IMR-90 (cell line): ENCODE data around the gene MAP3K8. TPM values are rescaled to one million over a fixed set of nuclear protein-coding genes. Genes with fewer than 3 reads are reported as not detected.

Experiments
- ATAC-seq: fragments of 200-7000 bp; cut with Tn5 transposase; 2 replicates; pipeline ENCODE4 v1.9.1; 2020; ENCODE audit warnings: low read depth, mild to moderate bottlenecking, moderate library complexity
- BruUV-seq: library from RNA; stranded (reverse); fragments of 400-500 nt; replicated peaks from 2 replicates; lab custom pipeline; 2021; lab: Mats Ljungman, UMichigan
- CTCF ChIA-PET: fragments of 300-600 bp; formaldehyde crosslinking; extraction: SDS; loops from one replicate; lab custom pipeline; 2021; ENCODE audit warnings: antibody characterized with exemption; lab: Yijun Ruan, JAX
- POLR2A ChIA-PET: fragments of 300-600 bp; sonication (Branson Sonifier 250); formaldehyde crosslinking; loops from one replicate; lab custom pipeline; 2022; ENCODE audit warnings: antibody characterized with exemption; ENCODE audit not compliant: unreplicated experiment; lab: Charles Lee
- DNase-seq: peaks from one replicate; pipeline ENCODE4 v3.0.0; 2013
- H2AFZ ChIP-seq: replicated peaks from 2 replicates; pipeline ENCODE3; 2013; ENCODE audit warnings: low read length, mild to moderate bottlenecking; ENCODE audit not compliant: poor library complexity
- H2AK5ac ChIP-seq: 2 replicates; pipeline ENCODE4 v1.6.1; 2013; ENCODE audit warnings: low read depth, low read length, inconsistent platforms
- H2AK9ac ChIP-seq: replicated peaks from 2 replicates; pipeline ENCODE3; 2013; ENCODE audit warnings: mild to moderate bottlenecking, low read depth, low read length, moderate library complexity; ENCODE audit not compliant: poor library complexity
- H2BK120ac ChIP-seq: 2 replicates; pipeline ENCODE4 v1.6.1; 2013; ENCODE audit warnings: low read depth, low read length, inconsistent platforms
- H2BK15ac ChIP-seq: 3 replicates; pipeline ENCODE4 v1.6.1; 2013; ENCODE audit warnings: low read depth, low read length, inconsistent platforms
- H2BK20ac ChIP-seq: 2 replicates; pipeline ENCODE4 v1.6.1; 2013; ENCODE audit warnings: low read depth, mild to moderate bottlenecking, inconsistent platforms, low read length, moderate library complexity
- H2BK5ac ChIP-seq: 2 replicates; pipeline ENCODE4 v1.6.1; 2013; ENCODE audit warnings: mild to moderate bottlenecking, low read depth, low read length, inconsistent platforms; ENCODE audit not compliant: poor library complexity, severe bottlenecking
- H3K14ac ChIP-seq: replicated peaks from 2 replicates; pipeline ENCODE4 v1.6.1; 2013; ENCODE audit warnings: low read depth, low read length, inconsistent platforms
- H3K18ac ChIP-seq: 2 replicates; pipeline ENCODE4 v1.6.1; 2013; ENCODE audit warnings: low read depth, low read length, control low read depth
- H3K23ac ChIP-seq: 2 replicates; pipeline ENCODE4 v1.6.1; 2013; ENCODE audit warnings: low read depth, low read length, inconsistent platforms
- H3K27ac ChIP-seq: 2 replicates; pipeline ENCODE4 v1.5.1; 2013; ENCODE audit warnings: mild to moderate bottlenecking, control low read depth, low read length; ENCODE audit not compliant: insufficient read depth
- H3K27me3 ChIP-seq: 2 replicates; pipeline ENCODE4 v1.6.1; 2013; ENCODE audit warnings: low read length; ENCODE audit not compliant: control insufficient read depth, insufficient read depth
- H3K36me3 ChIP-seq: 2 replicates; pipeline ENCODE4 v1.6.1; 2013; ENCODE audit warnings: low read length, mixed read lengths; ENCODE audit not compliant: control insufficient read depth, insufficient read depth
- H3K4ac ChIP-seq: 2 replicates; pipeline ENCODE4 v1.6.1; 2013; ENCODE audit warnings: low read depth, low read length, inconsistent platforms
- H3K4me1 ChIP-seq: 2 replicates; pipeline ENCODE4 v1.6.1; 2013; ENCODE audit warnings: low read length, mixed read lengths; ENCODE audit not compliant: control insufficient read depth, insufficient read depth
- H3K4me2 ChIP-seq: 2 replicates; pipeline ENCODE4 v1.6.1; 2013; ENCODE audit warnings: low read depth, mild to moderate bottlenecking, control low read depth, low read length, moderate library complexity
- H3K4me3 ChIP-seq: 2 replicates; pipeline ENCODE4 v1.5.1; 2013; ENCODE audit warnings: low read depth, mild to moderate bottlenecking, control low read depth, low read length, moderate library complexity; ENCODE audit not compliant: insufficient read depth
- H3K56ac ChIP-seq: 2 replicates; pipeline ENCODE4 v1.6.1; 2013; ENCODE audit warnings: low read length, inconsistent platforms; ENCODE audit not compliant: insufficient read depth; ENCODE audit errors: extremely low read depth
- H3K79me1 ChIP-seq, 2 experiments: 2 replicates each; pipeline ENCODE4 v1.6.1; 2013; ENCODE audit warnings: low read length in 2 of 2, inconsistent platforms in 1 of 2, low read depth in 1 of 2
- H3K9ac ChIP-seq: 2 replicates; pipeline ENCODE4 v1.6.1; 2013; ENCODE audit warnings: low read depth, low read length, control low read depth
- H3K9me1 ChIP-seq: 2 replicates; pipeline ENCODE4 v1.6.1; 2013; ENCODE audit warnings: low read length, inconsistent platforms; ENCODE audit not compliant: insufficient read depth
- H3K9me3 ChIP-seq: 2 replicates; pipeline ENCODE4 v1.6.1; 2013; ENCODE audit warnings: low read length; ENCODE audit not compliant: control insufficient read depth, insufficient read depth
- H4K20me1 ChIP-seq: 2 replicates; pipeline ENCODE4 v1.6.1; 2013; ENCODE audit warnings: low read length, inconsistent platforms; ENCODE audit not compliant: insufficient read depth
- H4K5ac ChIP-seq: 2 replicates; pipeline ENCODE4 v1.6.1; 2013; ENCODE audit warnings: mild to moderate bottlenecking, low read depth, low read length, control low read depth
- H4K8ac ChIP-seq, 2 experiments: 2 replicates each; pipeline ENCODE4 v1.6.1; 2013; ENCODE audit warnings: low read depth in 2 of 2, low read length in 2 of 2, control low read depth in 1 of 2, inconsistent platforms in 1 of 2
- H4K91ac ChIP-seq: 2 replicates; pipeline ENCODE4 v1.6.1; 2013; ENCODE audit warnings: low read depth, low read length, inconsistent platforms; ENCODE audit not compliant: insufficient read depth
- CEBPB ChIP-seq: IDR thresholded peaks from 2 replicates; pipeline ENCODE4 v1.6.1; 2012; ENCODE audit warnings: low read depth, low read length, improper control_type of control experiment
- CTCF ChIP-seq: conservative IDR thresholded peaks from 2 replicates; pipeline ENCODE4 v1.5.1; 2012; ENCODE audit warnings: mild to moderate bottlenecking, low read depth, low read length, improper control_type of control experiment
- FOS ChIP-seq: fragments of 150-350 bp; IDR thresholded peaks from 2 replicates; pipeline ENCODE4 v1.6.1; 2016; ENCODE audit warnings: low read depth, low read length
- MXI1 ChIP-seq: IDR thresholded peaks from 2 replicates; pipeline ENCODE4 v1.6.1; 2012; ENCODE audit warnings: low read depth, mild to moderate bottlenecking, low read length, moderate library complexity, borderline replicate concordance
- POLR2A ChIP-seq: IDR thresholded peaks from 2 replicates; pipeline ENCODE4 v1.6.1; 2012; ENCODE audit warnings: mild to moderate bottlenecking, low read depth, low read length
- RCOR1 ChIP-seq: IDR thresholded peaks from 2 replicates; pipeline ENCODE4 v1.6.1; 2012; ENCODE audit warnings: mild to moderate bottlenecking, low read length, improper control_type of control experiment; ENCODE audit not compliant: insufficient replicate concordance
- RFX5 ChIP-seq: IDR thresholded peaks from 2 replicates; pipeline ENCODE4 v1.8.0; 2012; ENCODE audit warnings: low read depth, mild to moderate bottlenecking, low read length, moderate library complexity
- SMC3 ChIP-seq: fragments of 150-350 bp; IDR thresholded peaks from 2 replicates; pipeline ENCODE4 v1.6.1; 2016; ENCODE audit warnings: low read depth, mild to moderate bottlenecking, antibody characterized with exemption, low read length, moderate library complexity
- USF2 ChIP-seq: fragments of 150-350 bp; IDR thresholded peaks from 2 replicates; pipeline ENCODE4 v1.6.1; 2017; ENCODE audit warnings: mild to moderate bottlenecking, antibody characterized with exemption, low read length, low read depth
- WGBS, 2 experiments: methylation state at CpG; one replicate each; pipeline versions ENCODE4 v1.1.5 to v1.1.7; 2013; ENCODE audit warnings: missing lambda C conversion rate in 2 of 2; ENCODE audit not compliant: insufficient read length in 1 of 2; ENCODE audit errors: extremely low coverage in 2 of 2; 5-methylcytosine and 5-hydroxymethylcytosine counted together
- dilution Hi-C: fragments of 300-500 bp; cut with HindIII; formaldehyde crosslinking; loops from one replicate; pipeline ENCODE4 v1.14.3; 2018; ENCODE audit warnings: low sequenced_read_pairs; ENCODE audit not compliant: unreplicated experiment
- in situ Hi-C: fragments of 300-500 bp; cut with MboI; formaldehyde crosslinking; loops from 3 replicates; pipeline ENCODE4 v1.14.3; 2019; ENCODE audit warnings: low sequenced_read_pairs, inconsistent platforms, mixed read lengths
- intact Hi-C: fragments of 100-400 bp; cut with micrococcal nuclease; formaldehyde crosslinking; loops from 2 replicates; pipeline ENCODE4 v1.10.0; 2022
- polyA plus RNA-seq, 3 experiments: library from polyadenylated mRNA; depleted of rRNA; stranded (reverse); fragments of >200 nt; gene quantifications; 2 replicates each; pipeline ENCODE4 v1.2.3, GENCODE V29; 2012; ENCODE audit warnings: low replicate concordance in 1 of 3
- total RNA-seq: library from RNA; depleted of rRNA; stranded (reverse); fragments of >200 nt; gene quantifications from 2 replicates; pipeline ENCODE4 v1.2.3, GENCODE V29; 2012

MAP3K8 gene
- total and polyA plus RNA-seq, 2 of the 4 experiments (the other 2 are of a cell fraction) = 1.8 to 2.6 TPM

GRCh38 chr10:30404540-30404939, 29.4 kb upstream of the MAP3K8 start:
- no peak overlapping the region for H2AFZ ChIP-seq
- TF ChIP-seq CEBPB (no peak), USF2 (no peak), FOS (no peak), CTCF (no peak), RFX5 (no peak), SMC3 (no peak), POLR2A (no peak), MXI1 (no peak), RCOR1 (no peak)
- no peak overlapping the region for H3K4me2 ChIP-seq
- no peak overlapping the region for H2BK15ac ChIP-seq
- no peaks in the 10 kb centered on the region for H3K36me3 ChIP-seq
- H3K27ac ChIP-seq = no peak overlapping the region
- peaks cover 16% of the 10 kb centered on the region for H3K27me3 ChIP-seq
- POLR2A ChIA-PET = interaction anchor here (0.6 kb wide), 1 partner anchor 129 kb away, joined by 4 read pairs; no protein-coding TSS in a partner anchor
- no peaks in the 10 kb centered on the region for H3K4me1 ChIP-seq
- H2BK20ac ChIP-seq = no peak overlapping the region
- no peak overlapping the region for H3K4ac ChIP-seq
- no peaks in the 10 kb centered on the region for H3K79me1 ChIP-seq
- no peak for ATAC-seq
- no peak overlapping the region for H3K18ac ChIP-seq
- no peak overlapping the region for H4K8ac ChIP-seq
- H3K9me1 ChIP-seq = no peaks in the 10 kb centered on the region
- BruUV-seq = no TSS peak
- no CpG with 5 or more reads among the region's 5 CpGs for WGBS, 2 experiments
- CTCF ChIA-PET = no interaction called here
- no peak for DNase-seq
- H2AK9ac ChIP-seq = no peak overlapping the region
- no peak overlapping the region for H3K9ac ChIP-seq
- H2BK5ac ChIP-seq = no peak overlapping the region
- no peak overlapping the region for H2AK5ac ChIP-seq
- H3K23ac ChIP-seq = no peak overlapping the region
- no peak overlapping the region for H3K56ac ChIP-seq
- no peak overlapping the region for H4K5ac ChIP-seq
- in situ Hi-C loops (no loop called here), intact Hi-C loops (no loop called here), dilution Hi-C loops (no loop called here)
- no peak overlapping the region for H2BK120ac ChIP-seq
- H3K14ac ChIP-seq = no peak overlapping the region
- H4K20me1 ChIP-seq = no peaks in the 10 kb centered on the region
- H3K9me3 ChIP-seq = peaks cover 6% of the 10 kb centered on the region
- no peak overlapping the region for H3K4me3 ChIP-seq
- no peak overlapping the region for H4K91ac ChIP-seq
